Dendritic cell treated with granulocyte-macrophage colony-stimulating factor and Interleukin-4, amounts not matched to agents 40 ng/mL and 50 ng/mL, for 4 days (primary cell): ENCODE measurements around the gene KIAA1614.
"Not testable (repeated sequence)": the region's sequence is repeated elsewhere in the genome, so short reads cannot be mapped to it uniquely, and the experiment has no call there.

Experiments
- H3K27ac Mint-ChIP-seq: one replicate; pipeline ENCODE4 v1.8.0; 2022; ENCODE audit warnings: mild to moderate bottlenecking, mixed read lengths
- H3K27me3 Mint-ChIP-seq: one replicate; pipeline ENCODE4 v1.8.0; 2022; ENCODE audit warnings: mild to moderate bottlenecking, mixed read lengths
- H3K36me3 Mint-ChIP-seq: one replicate; pipeline ENCODE4 v1.8.0; 2022; ENCODE audit warnings: low read depth, mixed read lengths
- H3K4me1 Mint-ChIP-seq: one replicate; pipeline ENCODE4 v1.8.0; 2022; ENCODE audit warnings: low read depth, mixed read lengths
- H3K4me3 Mint-ChIP-seq: one replicate; pipeline ENCODE4 v1.8.0; 2022; ENCODE audit warnings: mild to moderate bottlenecking, moderate library complexity, mixed read lengths
- H3K9me3 Mint-ChIP-seq: one replicate; pipeline ENCODE4 v1.8.0; 2022; ENCODE audit warnings: mixed read lengths
- intact Hi-C: fragments of 100-400 bp; cut with micrococcal nuclease; formaldehyde crosslinking; loops from one replicate; pipeline ENCODE4 v1.15.0; 2022

KIAA1614 gene

GRCh38 chr1:180961622-180962021, 48.9 kb downstream of the KIAA1614 start:
- H3K27ac Mint-ChIP-seq, result no peak overlapping the region
- no peak overlapping the region for H3K4me3 Mint-ChIP-seq
- H3K36me3 Mint-ChIP-seq, result peaks cover 78% of the 10 kb centered on the region
- no peaks in the 10 kb centered on the region for H3K27me3 Mint-ChIP-seq
- H3K9me3 Mint-ChIP-seq, result no peaks in the 10 kb centered on the region
- intact Hi-C loops, result no loop called here
- H3K4me1 Mint-ChIP-seq, result peaks cover 10% of the 10 kb centered on the region

DNA sequence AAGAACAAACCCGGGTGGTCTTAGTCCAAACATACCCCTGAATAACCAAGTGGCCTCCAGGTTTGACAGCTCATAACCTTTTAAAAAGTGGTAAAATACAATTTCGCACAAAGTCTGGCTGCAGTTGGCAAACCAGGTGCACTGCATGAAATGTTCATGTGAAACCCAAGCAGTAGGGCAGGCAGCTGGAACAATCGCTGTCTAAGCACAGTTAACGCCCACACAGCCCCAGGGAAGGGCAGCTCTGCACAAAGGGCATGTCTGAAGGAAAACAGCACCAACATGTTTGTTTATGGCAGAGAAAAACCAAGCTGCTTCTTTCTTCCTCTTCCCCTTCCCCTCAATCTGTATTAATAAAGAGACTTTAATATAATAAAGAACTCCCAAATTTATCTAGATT, 49.5 kb downstream of the KIAA1614 start:
- intact Hi-C loops, result no loop called here
- peaks cover 78% of the 10 kb centered on the region for H3K36me3 Mint-ChIP-seq
- H3K4me3 Mint-ChIP-seq, result no peak overlapping the region
- no peaks in the 10 kb centered on the region for H3K27me3 Mint-ChIP-seq
- peaks cover 10% of the 10 kb centered on the region for H3K4me1 Mint-ChIP-seq
- no peaks in the 10 kb centered on the region for H3K9me3 Mint-ChIP-seq
- no peak overlapping the region for H3K27ac Mint-ChIP-seq

DNA sequence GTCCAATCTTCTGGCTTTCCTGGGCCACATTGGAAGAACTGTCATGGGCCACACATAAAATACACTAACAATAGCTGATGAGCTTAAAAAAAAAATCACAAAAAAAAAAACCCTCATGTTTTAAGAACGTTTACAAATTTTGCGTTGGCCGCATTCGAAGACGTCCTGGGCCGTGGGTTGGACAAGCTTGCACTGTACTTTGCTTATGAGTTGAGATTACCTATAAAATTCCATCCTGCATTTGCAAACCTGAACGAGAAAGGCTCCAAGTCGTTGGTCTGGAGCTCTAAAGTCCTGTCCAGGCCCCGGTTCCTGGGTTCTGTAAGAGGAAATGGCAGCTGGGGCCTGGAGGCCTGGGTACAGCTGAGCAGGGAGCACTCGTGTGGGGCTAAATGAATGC, 51.4 kb downstream of the KIAA1614 start:
- H3K4me3 Mint-ChIP-seq, result no peak overlapping the region
- peaks cover 81% of the 10 kb centered on the region for H3K36me3 Mint-ChIP-seq
- no peak overlapping the region for H3K27ac Mint-ChIP-seq

DNA sequence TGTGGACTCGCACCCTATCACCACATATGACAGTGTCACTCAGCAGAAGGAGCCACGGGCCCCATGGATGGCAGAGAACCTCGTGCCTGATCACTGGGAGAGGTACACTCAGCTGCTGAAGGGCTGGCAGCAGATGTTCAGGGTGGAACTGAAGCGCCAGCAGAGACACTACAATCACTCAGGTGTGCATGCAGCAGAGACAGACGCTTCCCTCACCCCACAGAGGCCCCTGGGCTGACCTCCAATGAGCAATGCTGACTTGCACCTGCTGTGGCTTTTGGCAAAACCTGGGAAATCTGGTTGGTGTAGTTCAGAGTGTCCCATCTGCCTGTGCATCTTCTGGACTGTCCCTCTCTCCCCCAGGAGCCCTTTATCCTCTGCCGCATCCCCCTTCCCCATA, 51.9 kb downstream of the KIAA1614 start:
- Mint-ChIP-seq H3K4me3 (no peak overlapping the region), H3K4me1 (peaks cover 20% of the 10 kb centered on the region), H3K27me3 (peaks cover 2% of the 10 kb centered on the region), H3K9me3 (no peaks in the 10 kb centered on the region), H3K27ac (no peak overlapping the region), H3K36me3 (peaks cover 81% of the 10 kb centered on the region)
- intact Hi-C loops, result no loop called here

More for the DNA sequence above, 51.4 kb downstream of the KIAA1614 start:
- intact Hi-C loops, result no loop called here
- no peaks in the 10 kb centered on the region for H3K9me3 Mint-ChIP-seq
- peaks cover 2% of the 10 kb centered on the region for H3K27me3 Mint-ChIP-seq
- peaks cover 14% of the 10 kb centered on the region for H3K4me1 Mint-ChIP-seq

GRCh38 chr1:180966312-180966711, 53.6 kb downstream of the KIAA1614 start:
- Mint-ChIP-seq H3K27me3 (peaks cover 2% of the 10 kb centered on the region), H3K27ac (no peak overlapping the region), H3K9me3 (no peaks in the 10 kb centered on the region), H3K4me1 (peaks cover 37% of the 10 kb centered on the region), H3K4me3 (no peak overlapping the region), H3K36me3 (peaks cover 80% of the 10 kb centered on the region)
- intact Hi-C loops, result no loop called here

DNA sequence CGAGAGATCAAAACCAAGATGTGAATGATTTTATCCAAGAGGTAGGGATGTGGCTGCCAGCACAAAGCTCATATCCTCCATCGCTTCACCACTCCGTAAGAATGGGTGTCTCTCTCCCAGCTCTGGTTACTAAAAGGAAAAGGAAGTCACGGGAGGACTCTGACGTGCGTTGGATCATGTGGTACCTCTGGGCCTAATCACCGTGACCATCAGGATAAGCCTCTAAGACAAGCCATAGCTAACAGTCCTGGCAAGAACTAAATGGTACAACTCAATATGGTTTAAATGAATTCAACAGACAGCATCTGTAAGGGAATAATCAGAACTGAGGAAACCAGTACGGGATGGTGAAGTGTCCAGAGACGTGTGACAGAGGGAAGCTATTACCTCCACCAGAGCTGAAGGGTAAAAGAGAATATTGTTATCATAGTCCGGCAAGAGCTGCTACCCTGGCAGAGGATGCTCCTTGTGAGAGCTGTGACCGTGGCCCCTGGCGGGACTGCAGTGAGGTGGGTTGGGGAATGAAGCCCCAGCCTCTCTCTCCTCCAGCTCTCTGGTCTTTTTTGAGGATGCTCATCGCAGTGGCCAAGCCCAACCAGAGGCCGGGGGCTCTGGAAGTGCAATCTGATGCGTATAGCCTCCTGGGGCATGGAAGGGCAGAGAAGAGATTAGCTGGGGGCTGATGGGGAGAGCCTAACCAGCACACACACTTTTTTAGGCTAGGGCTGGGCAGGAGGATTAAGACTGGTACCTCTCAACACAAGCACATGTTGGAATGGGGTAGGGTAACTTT, 54.2 kb downstream of the KIAA1614 start:
- Mint-ChIP-seq H3K4me3 (no peak overlapping the region), H3K27me3 (peaks cover 2% of the 10 kb centered on the region), H3K36me3 (peaks cover 82% of the 10 kb centered on the region), H3K9me3 (no peaks in the 10 kb centered on the region), H3K27ac (no peak overlapping the region), H3K4me1 (peaks cover 36% of the 10 kb centered on the region)
- intact Hi-C loops, result no loop called here

- no peak overlapping the region for H3K4me3 Mint-ChIP-seq
- H3K9me3 Mint-ChIP-seq, result no peaks in the 10 kb centered on the region
- H3K4me1 Mint-ChIP-seq, result peaks cover 32% of the 10 kb centered on the region
- H3K27me3 Mint-ChIP-seq, result peaks cover 5% of the 10 kb centered on the region
- intact Hi-C loops, result no loop called here
- peaks cover 88% of the 10 kb centered on the region for H3K36me3 Mint-ChIP-seq
- H3K27ac Mint-ChIP-seq, result no peak overlapping the region
Observed at GRCh38 chr1:180967558-180967957, 54.9 kb downstream of the KIAA1614 start.

GRCh38 chr1:180968834-180969233, 56.1 kb downstream of the KIAA1614 start:
- not testable (repeated sequence) for H3K27ac Mint-ChIP-seq

DNA sequence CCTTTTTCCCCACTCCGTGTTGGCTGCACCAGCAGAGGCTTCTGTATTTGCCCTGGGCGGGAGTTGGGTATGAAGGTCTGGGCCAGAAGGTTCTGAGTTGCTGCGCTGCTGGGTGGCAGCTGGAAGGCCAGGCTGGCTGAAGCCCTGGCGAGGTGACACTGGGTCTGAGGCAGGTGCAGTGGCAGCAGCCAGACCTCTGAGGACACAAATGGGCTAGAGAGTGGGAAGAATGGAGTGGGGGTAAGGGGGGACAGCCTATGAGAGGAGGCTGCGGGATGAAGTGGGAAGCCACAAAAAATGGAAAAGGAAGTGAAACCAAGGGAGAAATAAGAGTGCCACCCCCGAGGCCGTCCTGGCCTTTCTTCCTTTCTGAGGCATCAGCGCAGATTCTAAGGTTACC, 56.7 kb downstream of the KIAA1614 start:
- Mint-ChIP-seq H3K4me3 (no peak overlapping the region), H3K27ac (no peak overlapping the region), H3K36me3 (peaks cover 96% of the 10 kb centered on the region), H3K4me1 (peaks cover 32% of the 10 kb centered on the region), H3K27me3 (peaks cover 5% of the 10 kb centered on the region), H3K9me3 (no peaks in the 10 kb centered on the region)
- intact Hi-C loops, result no loop called here

More at GRCh38 chr1:180968834-180969233, 56.1 kb downstream of the KIAA1614 start:
- Mint-ChIP-seq H3K36me3 (peaks cover 97% of the 10 kb centered on the region), H3K4me1 (peaks cover 32% of the 10 kb centered on the region)
- H3K9me3 Mint-ChIP-seq, intact Hi-C loops, H3K27me3 Mint-ChIP-seq, H3K4me3 Mint-ChIP-seq: not testable (repeated sequence)

GRCh38 chr1:180970333-180971079, 57.8 kb downstream of the KIAA1614 start:
- no peaks in the 10 kb centered on the region for H3K9me3 Mint-ChIP-seq
- peaks cover 95% of the 10 kb centered on the region for H3K36me3 Mint-ChIP-seq
- intact Hi-C loops, result loop anchor here (10.0 kb wide), 1 partner anchor 86 kb away; no protein-coding TSS in a partner anchor
- H3K27me3 Mint-ChIP-seq, result peaks cover 5% of the 10 kb centered on the region
- peaks cover 33% of the 10 kb centered on the region for H3K4me1 Mint-ChIP-seq
- H3K27ac Mint-ChIP-seq, result no peak overlapping the region
- H3K4me3 Mint-ChIP-seq, result no peak overlapping the region

DNA sequence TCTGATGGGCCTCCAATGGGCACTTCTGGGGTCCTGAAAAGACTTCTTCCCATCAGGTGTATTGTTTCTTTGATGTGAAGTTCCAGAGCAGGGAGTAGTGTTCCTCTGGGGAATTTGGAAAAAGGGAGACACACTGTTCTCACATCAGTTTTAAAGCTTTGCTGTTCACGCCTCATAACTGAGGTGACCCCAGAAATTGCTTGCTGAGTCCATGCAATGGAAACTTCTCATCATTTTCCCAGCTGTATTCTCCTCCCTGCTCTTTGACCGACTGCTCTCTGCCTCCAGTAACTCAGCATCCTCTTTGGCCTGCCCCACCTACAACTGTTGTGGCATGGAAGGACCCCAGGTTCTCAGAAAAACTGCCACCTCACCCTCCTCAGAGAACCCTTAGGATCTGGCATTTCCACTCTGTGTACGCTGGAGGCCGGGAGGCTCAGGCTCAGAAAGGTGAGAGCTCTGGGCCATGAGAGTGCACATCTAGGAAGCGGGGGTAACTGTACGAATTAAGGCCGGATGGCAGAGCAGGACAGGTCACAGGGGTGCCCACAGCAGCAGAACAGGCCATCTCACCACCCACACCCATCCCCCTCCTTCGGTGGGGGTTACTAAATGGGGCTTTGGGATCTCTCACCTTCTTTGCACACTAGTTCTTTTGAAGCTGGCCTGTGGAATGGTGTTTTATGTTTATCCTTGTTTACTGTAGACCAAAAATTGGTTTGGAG, 58.7 kb downstream of the KIAA1614 start:
- H3K36me3 Mint-ChIP-seq, result peaks cover 95% of the 10 kb centered on the region
- H3K4me1 Mint-ChIP-seq, result peaks cover 43% of the 10 kb centered on the region
- no peak overlapping the region for H3K4me3 Mint-ChIP-seq
- no peak overlapping the region for H3K27ac Mint-ChIP-seq
- intact Hi-C loops, result loop anchor here (10.0 kb wide), 1 partner anchor 87 kb away; no protein-coding TSS in a partner anchor
- H3K27me3 Mint-ChIP-seq, result peaks cover 5% of the 10 kb centered on the region
- no peaks in the 10 kb centered on the region for H3K9me3 Mint-ChIP-seq

DNA sequence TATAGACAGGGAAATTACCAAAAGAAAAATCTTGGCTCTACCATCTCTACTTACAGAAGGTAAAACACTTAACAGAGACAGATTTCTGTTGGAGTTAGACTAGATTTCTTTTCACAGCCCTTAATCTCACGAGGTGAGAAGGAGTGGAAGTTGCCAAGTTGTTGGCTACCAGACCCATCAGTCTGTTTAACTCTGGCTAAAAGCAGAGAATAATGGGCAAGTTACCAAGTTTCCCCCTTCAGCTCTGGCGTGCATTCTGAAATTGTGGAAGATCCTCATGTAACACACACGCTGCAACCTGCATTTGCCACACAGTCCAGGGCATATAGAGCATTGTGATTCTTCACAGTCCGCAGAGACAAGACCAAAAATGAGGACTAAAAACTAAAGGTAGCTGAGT, 60.7 kb downstream of the KIAA1614 start:
- H3K36me3 Mint-ChIP-seq, result peaks cover 94% of the 10 kb centered on the region
- H3K9me3 Mint-ChIP-seq, result no peaks in the 10 kb centered on the region
- no peak overlapping the region for H3K4me3 Mint-ChIP-seq
- H3K27ac Mint-ChIP-seq, result no peak overlapping the region
- peaks cover 5% of the 10 kb centered on the region for H3K27me3 Mint-ChIP-seq
- H3K4me1 Mint-ChIP-seq, result peaks cover 44% of the 10 kb centered on the region
- intact Hi-C loops, result loop anchor here (10.0 kb wide), 1 partner anchor 89 kb away; no protein-coding TSS in a partner anchor

DNA sequence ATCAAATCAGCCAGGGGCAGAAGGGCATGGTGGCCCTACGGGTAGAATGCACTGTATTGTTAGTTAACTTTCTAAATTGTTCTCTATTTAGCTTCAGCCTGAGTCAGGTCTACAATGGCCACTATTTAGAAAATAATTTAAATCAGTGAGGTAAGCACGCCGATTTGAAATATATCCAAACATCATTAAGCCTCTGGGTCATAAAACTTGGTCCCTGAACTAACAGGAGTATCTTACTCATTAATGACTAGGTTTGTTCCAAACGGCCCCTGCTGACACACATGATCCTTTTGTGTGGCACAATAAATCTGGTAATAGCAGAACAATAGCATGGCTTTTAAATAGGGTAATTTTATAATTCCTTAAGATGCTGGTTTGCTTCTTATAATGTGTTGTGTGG, 61.5 kb downstream of the KIAA1614 start:
- intact Hi-C loops, result loop anchor here (10.0 kb wide), 1 partner anchor 89 kb away; no protein-coding TSS in a partner anchor
- Mint-ChIP-seq H3K36me3 (peaks cover 94% of the 10 kb centered on the region), H3K4me1 (peaks cover 38% of the 10 kb centered on the region)

More for the DNA sequence above, 61.5 kb downstream of the KIAA1614 start:
- Mint-ChIP-seq H3K4me3 (no peak overlapping the region), H3K27ac (no peak overlapping the region), H3K9me3 (no peaks in the 10 kb centered on the region), H3K27me3 (peaks cover 3% of the 10 kb centered on the region)
